Neuron (in vitro differentiated cells): ENCODE data around the gene CALB2.

Experiments
- H2AFZ ChIP-seq: one replicate; pipeline ENCODE4 v1.6.1; 2013; ENCODE audit warnings: low read depth, mild to moderate bottlenecking, inconsistent platforms, low read length, moderate library complexity
- H3K27me3 ChIP-seq: one replicate; pipeline ENCODE4 v1.6.1; 2013; ENCODE audit warnings: low read length; ENCODE audit not compliant: insufficient read depth
- H3K36me3 ChIP-seq: one replicate; pipeline ENCODE4 v1.6.1; 2013; ENCODE audit warnings: low read length; ENCODE audit not compliant: insufficient read depth
- H3K4me1 ChIP-seq: one replicate; pipeline ENCODE4 v1.6.1; 2013; ENCODE audit warnings: low read length; ENCODE audit not compliant: insufficient read depth
- H3K4me3 ChIP-seq: 2 replicates; pipeline ENCODE4 v1.5.1; 2013; ENCODE audit warnings: mild to moderate bottlenecking, low read length, moderate library complexity
- H3K9me3 ChIP-seq: one replicate; pipeline ENCODE4 v1.6.1; 2013; ENCODE audit warnings: low read length

Gene CALB2

DNA sequence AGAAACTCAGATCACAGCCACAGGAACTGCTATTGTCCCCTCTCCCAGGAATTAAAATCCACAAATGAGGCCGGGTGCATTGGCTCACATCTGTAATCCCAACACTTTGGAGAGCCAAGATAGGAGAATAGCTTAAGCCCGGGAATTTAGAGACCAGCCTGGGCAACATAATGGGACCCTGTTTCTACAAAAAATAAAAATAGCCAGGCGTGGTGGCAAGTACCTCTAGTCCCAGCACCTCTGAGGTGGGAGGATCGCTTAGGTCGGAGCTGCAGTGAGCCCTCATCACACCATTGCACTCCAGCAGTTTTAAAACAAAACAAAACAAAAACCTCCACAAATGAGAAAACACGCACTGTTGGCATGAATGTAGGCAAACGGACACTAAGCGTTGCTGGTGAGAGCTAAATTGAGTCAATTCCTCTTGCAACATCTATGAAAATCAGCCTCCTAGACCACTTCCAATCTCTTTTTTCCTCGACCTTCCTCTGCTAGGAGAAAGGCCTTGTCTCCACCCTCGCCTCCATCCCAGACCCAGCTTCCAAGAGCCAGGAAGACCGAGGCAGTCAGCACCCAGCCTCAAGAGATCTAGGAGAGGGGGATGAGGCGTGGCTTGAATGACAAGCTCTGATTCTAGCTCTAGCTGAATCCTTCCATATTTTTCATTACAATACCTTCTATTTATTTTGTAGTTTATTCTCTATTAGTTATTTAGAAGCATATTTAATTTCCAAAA is 68.5 kb downstream of the CALB2 start:
- H3K36me3 ChIP-seq, result no peaks in the 10 kb centered on the region
- peaks cover 16% of the 10 kb centered on the region for H3K27me3 ChIP-seq
- H3K4me1 ChIP-seq, result peaks cover 3% of the 10 kb centered on the region
- no peak overlapping the region for H2AFZ ChIP-seq
- no peak overlapping the region for H3K4me3 ChIP-seq
- no peaks in the 10 kb centered on the region for H3K9me3 ChIP-seq

DNA sequence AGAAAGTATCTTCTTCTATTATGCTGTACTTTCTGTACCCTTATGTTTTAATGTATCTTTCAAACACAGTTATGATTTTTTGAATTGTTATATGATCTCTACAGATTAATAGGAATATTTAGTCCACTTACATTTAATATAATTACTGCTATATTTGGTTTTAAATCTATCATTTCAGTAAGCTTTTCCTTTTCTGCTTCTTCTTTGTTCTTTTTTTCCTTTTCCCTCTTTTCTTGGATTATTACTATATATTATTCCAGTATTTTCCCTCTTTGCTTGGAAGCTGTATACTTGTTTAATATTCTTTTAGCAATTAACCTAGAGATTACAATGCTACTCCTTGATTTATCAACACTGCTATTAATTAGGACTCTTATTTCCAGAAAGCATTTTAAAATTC is 69.9 kb downstream of the CALB2 start:
- Histone ChIP-seq H3K27me3 (peaks cover 16% of the 10 kb centered on the region), H2AFZ (no peak overlapping the region), H3K9me3 (no peaks in the 10 kb centered on the region), H3K4me3 (no peak overlapping the region), H3K4me1 (peaks cover 3% of the 10 kb centered on the region), H3K36me3 (no peaks in the 10 kb centered on the region)

- H3K4me3 ChIP-seq, result no peak overlapping the region
- H2AFZ ChIP-seq, result no peak overlapping the region
- H3K36me3 ChIP-seq, result no peaks in the 10 kb centered on the region
- no peaks in the 10 kb centered on the region for H3K9me3 ChIP-seq
- H3K4me1 ChIP-seq, result peaks cover 3% of the 10 kb centered on the region
- H3K27me3 ChIP-seq, result peaks cover 16% of the 10 kb centered on the region
Observed at GRCh38 chr16:71428883-71429282, 70.4 kb downstream of the CALB2 start.

DNA sequence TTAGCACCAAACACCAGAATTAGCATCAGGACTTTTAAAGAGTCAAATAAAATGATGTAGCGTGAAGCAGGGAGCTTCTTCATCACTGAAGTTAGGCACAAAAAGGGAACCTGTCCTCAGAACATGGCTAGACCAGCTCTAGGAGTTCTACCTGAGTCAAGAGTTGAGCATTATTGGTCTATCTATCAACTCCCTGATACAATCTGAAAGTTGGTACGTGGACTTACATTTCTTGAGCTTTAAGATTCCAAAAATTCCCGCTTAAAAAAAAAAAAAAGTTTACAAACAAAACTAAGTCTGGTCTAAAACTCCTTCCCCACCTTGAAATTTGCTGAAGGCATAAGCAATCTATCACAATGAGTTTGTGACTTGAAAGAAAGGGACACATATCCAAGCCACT is 71.1 kb downstream of the CALB2 start:
- H3K4me1 ChIP-seq, result peaks cover 3% of the 10 kb centered on the region
- H3K4me3 ChIP-seq, result no peak overlapping the region
- no peaks in the 10 kb centered on the region for H3K9me3 ChIP-seq
- H3K27me3 ChIP-seq, result peaks cover 9% of the 10 kb centered on the region
- H3K36me3 ChIP-seq, result no peaks in the 10 kb centered on the region
- no peak overlapping the region for H2AFZ ChIP-seq

GRCh38 chr16:71430744-71431143 is 72.2 kb downstream of the CALB2 start:
- Histone ChIP-seq H3K36me3 (no peaks in the 10 kb centered on the region), H3K27me3 (peaks cover 2% of the 10 kb centered on the region), H3K4me3 (no peak overlapping the region), H3K4me1 (peaks cover 1% of the 10 kb centered on the region), H3K9me3 (no peaks in the 10 kb centered on the region), H2AFZ (no peak overlapping the region)

- no peaks in the 10 kb centered on the region for H3K36me3 ChIP-seq
- no peaks in the 10 kb centered on the region for H3K9me3 ChIP-seq
- no peak overlapping the region for H2AFZ ChIP-seq
- no peak overlapping the region for H3K4me3 ChIP-seq
- H3K27me3 ChIP-seq, result peaks cover 2% of the 10 kb centered on the region
- no peaks in the 10 kb centered on the region for H3K4me1 ChIP-seq
Observed at GRCh38 chr16:71431176-71431575, 72.7 kb downstream of the CALB2 start.

DNA sequence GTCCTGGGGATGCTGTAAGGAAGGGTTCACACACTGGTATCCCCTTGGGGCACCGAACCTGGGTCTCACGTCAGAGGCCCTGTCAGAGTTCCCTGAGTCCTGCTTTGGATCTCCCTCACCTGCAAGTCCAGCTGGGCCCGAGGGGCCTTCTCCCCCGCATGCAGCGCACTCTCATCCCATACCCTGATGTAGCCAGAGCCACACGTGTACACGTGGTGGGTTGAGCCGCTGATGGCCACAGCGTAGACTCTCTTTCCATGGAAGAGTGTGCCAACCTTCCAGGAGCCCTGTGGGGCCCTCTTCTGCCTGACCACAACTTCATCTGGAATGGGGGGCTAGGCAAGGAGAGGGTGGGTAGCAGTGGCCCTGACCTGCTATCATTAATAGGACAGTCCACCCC is 73.5 kb downstream of the CALB2 start:
- Histone ChIP-seq H3K36me3 (no peaks in the 10 kb centered on the region), H3K4me3 (no peak overlapping the region), H3K4me1 (no peaks in the 10 kb centered on the region), H3K27me3 (peaks cover 2% of the 10 kb centered on the region), H3K9me3 (no peaks in the 10 kb centered on the region), H2AFZ (no peak overlapping the region)

GRCh38 chr16:71432906-71433305 is 74.4 kb downstream of the CALB2 start:
- H3K4me3 ChIP-seq, result no peak overlapping the region
- H3K4me1 ChIP-seq, result no peaks in the 10 kb centered on the region
- H2AFZ ChIP-seq, result no peak overlapping the region
- no peaks in the 10 kb centered on the region for H3K9me3 ChIP-seq
- H3K36me3 ChIP-seq, result no peaks in the 10 kb centered on the region
- peaks cover 5% of the 10 kb centered on the region for H3K27me3 ChIP-seq

DNA sequence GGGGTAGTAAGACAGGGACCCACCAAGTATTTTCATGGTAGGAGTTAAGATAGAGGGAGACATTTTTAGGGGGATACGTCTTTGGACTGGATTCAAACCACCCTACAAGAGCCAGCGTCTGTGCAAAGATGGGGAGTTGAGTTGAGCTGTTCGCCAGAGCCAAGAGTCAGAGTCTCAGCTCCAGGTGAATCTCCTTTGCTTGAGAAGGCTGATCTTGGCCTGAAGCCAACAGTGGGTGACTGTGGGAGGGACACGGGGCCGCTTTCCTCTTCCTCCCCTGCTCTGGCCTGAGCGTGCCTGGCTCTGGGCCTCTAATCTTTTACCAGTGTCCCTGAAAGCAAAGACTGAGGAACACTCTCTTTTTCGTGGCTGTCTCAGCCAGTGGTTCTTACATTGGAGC is 78.0 kb downstream of the CALB2 start:
- peaks cover 3% of the 10 kb centered on the region for H3K27me3 ChIP-seq
- no peak overlapping the region for H2AFZ ChIP-seq
- peaks cover 3% of the 10 kb centered on the region for H3K9me3 ChIP-seq
- H3K4me3 ChIP-seq, result no peak overlapping the region
- H3K36me3 ChIP-seq, result no peaks in the 10 kb centered on the region
- H3K4me1 ChIP-seq, result no peaks in the 10 kb centered on the region

GRCh38 chr16:71439523-71439922 is 81.0 kb downstream of the CALB2 start:
- no peak overlapping the region for H3K4me3 ChIP-seq
- peaks cover 3% of the 10 kb centered on the region for H3K27me3 ChIP-seq
- peaks cover 11% of the 10 kb centered on the region for H3K9me3 ChIP-seq
- H3K36me3 ChIP-seq, result no peaks in the 10 kb centered on the region
- no peaks in the 10 kb centered on the region for H3K4me1 ChIP-seq
- H2AFZ ChIP-seq, result no peak overlapping the region
